ENCODE measurements around the gene SHROOM4. TPM values are rescaled to one million over a fixed set of nuclear protein-coding genes. Genes with fewer than 3 reads are reported as not detected.

Gene SHROOM4
- total and polyA plus RNA-seq, 9 of the 15 experiments (the other 6 are each of a cell fraction or from before 2014, with no cell fraction given), result not detected

- BruUV-seq (replicated peaks), result no TSS peak
- Histone ChIP-seq H3K4me1 (replicated peaks in 1 of 2; ENCODE audit: control insufficient read depth in 2 of 2, insufficient read depth in 2 of 2, low read length in 2 of 2) (no peaks in the 10 kb centered on the region), H4K20me1 (replicated peaks; ENCODE audit: control insufficient read depth, insufficient read depth, low read length) (no peaks in the 10 kb centered on the region), H3K36me3 (ENCODE audit: control insufficient read depth, insufficient read depth, low read length) (no peaks in the 10 kb centered on the region), H3K4me3 (no peak overlapping the region), H3K27ac (ENCODE audit: extremely low read depth, low read depth, low read length) (no peak overlapping the region), H3K27me3 (ENCODE audit: control insufficient read depth in 2 of 2, insufficient read depth in 2 of 2, low read length in 2 of 2) (no peaks in the 10 kb centered on the region), H3K4me2 (ENCODE audit: insufficient read depth, low read length) (no peak overlapping the region), H3K9ac (ENCODE audit: insufficient read depth in 1 of 2, low read depth in 2 of 2, low read length in 2 of 2) (no peak overlapping the region), H2AFZ (ENCODE audit: low read depth, low read length) (no peak overlapping the region), H3K9me1 (ENCODE audit: control insufficient read depth, insufficient read depth, low read length) (no peaks in the 10 kb centered on the region), H3K79me2 (ENCODE audit: control insufficient read depth, insufficient read depth, low read length) (no peaks in the 10 kb centered on the region), H3K9me3 (replicated peaks; ENCODE audit: control insufficient read depth, insufficient read depth, low read depth, low read length) (no peaks in the 10 kb centered on the region)
- no peak for DNase-seq (ENCODE audit: extremely low read depth in 1 of 4, low spot score in 3 of 4)
- ChIA-PET POLR2A (no interaction called here), CTCF (ENCODE audit: low intra/inter-chr PET ratio) (no interaction called here)
- intact Hi-C loops (cut with micrococcal nuclease) (no loop called here), in situ Hi-C loops (cut with MboI) (no loop called here)
- WGBS (ENCODE audit: insufficient coverage, low coverage, missing lambda C conversion rate), result 0% methylated on average over 3 of the region's 3 CpGs
- no peak for ATAC-seq
- FAIRE-seq, result no peak
- no peak for TF ChIP-seq JUNB (CRISPR knock-in tag; conservative IDR thresholded peaks at IDR 0.05)
Observed at GRCh38 chrX:50756276-50756675, 57.7 kb downstream of the SHROOM4 start.

- H4K20me1 ChIP-seq (replicated peaks; ENCODE audit: control insufficient read depth, insufficient read depth, low read length), result no peaks in the 10 kb centered on the region
- no peak overlapping the region for H3K9ac ChIP-seq (ENCODE audit: insufficient read depth in 1 of 2, low read depth in 2 of 2, low read length in 2 of 2)
- no peak overlapping the region for H3K27ac ChIP-seq (ENCODE audit: extremely low read depth, low read depth, low read length)
- no peaks in the 10 kb centered on the region for H3K36me3 ChIP-seq (ENCODE audit: control insufficient read depth, insufficient read depth, low read length)
- no peaks in the 10 kb centered on the region for H3K79me2 ChIP-seq (ENCODE audit: control insufficient read depth, insufficient read depth, low read length)
- intact Hi-C loops (cut with micrococcal nuclease), result no loop called here
- H3K9me1 ChIP-seq (ENCODE audit: control insufficient read depth, insufficient read depth, low read length), result no peaks in the 10 kb centered on the region
- H2AFZ ChIP-seq (ENCODE audit: low read depth, low read length), result no peak overlapping the region
- ChIA-PET POLR2A (no interaction called here), CTCF (ENCODE audit: low intra/inter-chr PET ratio) (no interaction called here)
- H3K4me3 ChIP-seq, result no peak overlapping the region
- in situ Hi-C loops (cut with MboI), result no loop called here
- no peaks in the 10 kb centered on the region for H3K27me3 ChIP-seq (ENCODE audit: control insufficient read depth in 2 of 2, insufficient read depth in 2 of 2, low read length in 2 of 2)
- DNase-seq (ENCODE audit: extremely low read depth in 1 of 4, low spot score in 3 of 4), result no peak
- no TSS peak for BruUV-seq (replicated peaks)
- no peak for ATAC-seq
- TF ChIP-seq RNF2 (IDR thresholded peaks at IDR 0.05), result no peak
- no peak for TF ChIP-seq RB1 (IDR thresholded peaks at IDR 0.05; ENCODE audit: low read depth)
- TF ChIP-seq ARHGAP35 (IDR thresholded peaks at IDR 0.05; ENCODE audit: partially characterized antibody), result no peak
- TF ChIP-seq FOXA1 (IDR thresholded peaks at IDR 0.05; ENCODE audit: borderline replicate concordance), result no peak
- TF ChIP-seq BRF1 (IDR thresholded peaks at IDR 0.05; ENCODE audit: borderline replicate concordance, extremely low read depth, insufficient read length), result no peak
- TF ChIP-seq ZBTB8A (IDR thresholded peaks at IDR 0.05; ENCODE audit: partially characterized antibody), result no peak
- no peak for TF ChIP-seq MEF2A (IDR thresholded peaks at IDR 0.05; ENCODE audit: control insufficient read depth, low read depth, low read length)
- TF ChIP-seq ZKSCAN8 (CRISPR knock-in tag; IDR thresholded peaks at IDR 0.05), result no peak
- no peaks in the 10 kb centered on the region for H3K9me3 ChIP-seq (replicated peaks; ENCODE audit: control insufficient read depth, insufficient read depth, low read depth, low read length)
- no peak overlapping the region for H3K4me2 ChIP-seq (ENCODE audit: insufficient read depth, low read length)
- WGBS (ENCODE audit: insufficient coverage, low coverage, missing lambda C conversion rate), result 0% methylated on average over 2 of the region's 2 CpGs
- no peak for FAIRE-seq
- H3K4me1 ChIP-seq (replicated peaks in 1 of 2; ENCODE audit: control insufficient read depth in 2 of 2, insufficient read depth in 2 of 2, low read length in 2 of 2), result no peaks in the 10 kb centered on the region
Observed at GRCh38 chrX:50751091-50751490, 62.9 kb downstream of the SHROOM4 start.

Measured in K562 (cell line).